Activated CD4-positive, alpha-beta T cell treated with anti-CD3 and anti-CD28 coated beads, Interleukin-2, amount 10 ng/mL, durations not matched to agents 24 days and 14 days (primary cell): ENCODE results near the gene TIMM29. TPM values are rescaled to one million over a fixed set of nuclear protein-coding genes. Genes with fewer than 3 reads are reported as not detected.
A peak's percentile ranks its signal among the peaks of the same experiment; 100 is the strongest.

Experiments used
- DNase-seq: peaks from one replicate; pipeline ENCODE4 v3.0.0; 2022
- H3K27ac Mint-ChIP-seq: one replicate; pipeline ENCODE4 v1.8.0; 2022; ENCODE audit warnings: mild to moderate bottlenecking, mixed read lengths
- H3K27me3 Mint-ChIP-seq: one replicate; pipeline ENCODE4 v1.8.0; 2022; ENCODE audit warnings: mixed read lengths
- H3K36me3 Mint-ChIP-seq: one replicate; pipeline ENCODE4 v1.8.0; 2022; ENCODE audit warnings: low read depth, mild to moderate bottlenecking, mixed read lengths
- H3K4me1 Mint-ChIP-seq: one replicate; pipeline ENCODE4 v1.8.0; 2021; ENCODE audit warnings: mixed read lengths
- H3K4me3 Mint-ChIP-seq: one replicate; pipeline ENCODE4 v1.8.0; 2022; ENCODE audit warnings: mild to moderate bottlenecking, moderate library complexity, mixed read lengths
- H3K9me3 Mint-ChIP-seq: one replicate; pipeline ENCODE4 v1.8.0; 2021; ENCODE audit warnings: mixed read lengths
- intact Hi-C: fragments of 100-400 bp; cut with micrococcal nuclease; formaldehyde crosslinking; loops from one replicate; pipeline ENCODE4 v1.15.1; 2023
- total RNA-seq: library from RNA; stranded (reverse); gene quantifications from 2 replicates; pipeline ENCODE4 v1.2.3, GENCODE V29; 2022

Gene TIMM29
- total RNA-seq, 1 donor from 2014 or later, result 18.4 TPM

- H3K4me1 Mint-ChIP-seq, result peaks cover 25% of the 10 kb centered on the region
- H3K4me3 Mint-ChIP-seq, result no peak overlapping the region
- DNase-seq, result no peak
- intact Hi-C loops, result no loop called here
- no peaks in the 10 kb centered on the region for H3K9me3 Mint-ChIP-seq
- H3K27ac Mint-ChIP-seq, result no peak overlapping the region
- peaks cover 12% of the 10 kb centered on the region for H3K36me3 Mint-ChIP-seq
- no peaks in the 10 kb centered on the region for H3K27me3 Mint-ChIP-seq
These were observed 40.0 kb downstream of the TIMM29 start for GRCh38 chr19:10968527-10969135.

- H3K4me1 Mint-ChIP-seq, result peaks cover 25% of the 10 kb centered on the region
- intact Hi-C loops, result no loop called here
- no peaks in the 10 kb centered on the region for H3K27me3 Mint-ChIP-seq
- peak overlapping the region; percentile 5 for H3K27ac Mint-ChIP-seq
- H3K9me3 Mint-ChIP-seq, result no peaks in the 10 kb centered on the region
- no peak overlapping the region for H3K4me3 Mint-ChIP-seq
- H3K36me3 Mint-ChIP-seq, result peaks cover 8% of the 10 kb centered on the region
- DNase-seq, result no peak
These were observed 42.6 kb downstream of the TIMM29 start for GRCh38 chr19:10971107-10971726.

- no peaks in the 10 kb centered on the region for H3K27me3 Mint-ChIP-seq
- no peak for DNase-seq
- peaks cover 3% of the 10 kb centered on the region for H3K36me3 Mint-ChIP-seq
- H3K4me1 Mint-ChIP-seq, result peaks cover 19% of the 10 kb centered on the region
- H3K9me3 Mint-ChIP-seq, result no peaks in the 10 kb centered on the region
- no peak overlapping the region for H3K27ac Mint-ChIP-seq
- no peak overlapping the region for H3K4me3 Mint-ChIP-seq
- intact Hi-C loops, result no loop called here
These were observed 46.9 kb downstream of the TIMM29 start for GRCh38 chr19:10975374-10976130.

- Mint-ChIP-seq H3K4me3 (no peak overlapping the region), H3K9me3 (no peaks in the 10 kb centered on the region), H3K27me3 (no peaks in the 10 kb centered on the region), H3K4me1 (peaks cover 19% of the 10 kb centered on the region), H3K27ac (no peak overlapping the region), H3K36me3 (peaks cover 3% of the 10 kb centered on the region)
- no peak for DNase-seq
- intact Hi-C loops, result no loop called here
These were observed 47.7 kb downstream of the TIMM29 start for GRCh38 chr19:10976131-10976892.

GRCh38 chr19:10977742-10978092, 49.1 kb downstream of the TIMM29 start:
- Mint-ChIP-seq H3K36me3 (peaks cover 3% of the 10 kb centered on the region), H3K27ac (no peak overlapping the region), H3K4me3 (no peak overlapping the region), H3K4me1 (peaks cover 19% of the 10 kb centered on the region), H3K27me3 (no peaks in the 10 kb centered on the region), H3K9me3 (no peaks in the 10 kb centered on the region)
- intact Hi-C loops, result no loop called here
- no peak for DNase-seq

Other genes starting within 250 kb of the TIMM29 start
- 86.0 and 95.2 TPM in 2 replicates for gene QTRT1, start 227.4 kb upstream of the TIMM29 start, total RNA-seq
- gene DNM2, start 210.7 kb upstream of the TIMM29 start, total RNA-seq, result 198 and 211 TPM in 2 replicates
- gene TMED1, start 92.6 kb upstream of the TIMM29 start, total RNA-seq, result 17.6 and 22.4 TPM in 2 replicates
- 2.7 and 3.6 TPM in 2 replicates for gene C19orf38, start 80.4 kb upstream of the TIMM29 start, total RNA-seq
- 92.4 and 93.7 TPM in 2 replicates for gene CARM1, start 57.3 kb upstream of the TIMM29 start, total RNA-seq
- gene YIPF2, start 172 bp upstream of the TIMM29 start, total RNA-seq, result 21.7 and 23.2 TPM in 2 replicates
- 158 and 165 TPM in 2 replicates for gene SMARCA4, start 32.2 kb downstream of the TIMM29 start, total RNA-seq
- gene LDLR, start 160.7 kb downstream of the TIMM29 start, total RNA-seq, result 121 and 129 TPM in 2 replicates
- 33.1 and 33.8 TPM in 2 replicates for gene SPC24, start 227.0 kb downstream of the TIMM29 start, total RNA-seq